K562 (cell line): ENCODE measurements around the gene FBXO46. TPM values are rescaled to one million over a fixed set of nuclear protein-coding genes. Genes with fewer than 3 reads are reported as not detected.
A peak's percentile ranks its signal among the peaks of the same experiment; 100 is the strongest.

Experiments
- ARHGAP35 ChIP-seq: fragments of 450-650 bp; IDR thresholded peaks from 2 replicates; pipeline ENCODE4 v1.6.1; 2018; ENCODE audit not compliant: partially characterized antibody
- EP300 ChIP-seq: IDR thresholded peaks from 2 replicates; pipeline ENCODE4 v1.6.1; 2012; ENCODE audit warnings: low read length, improper control_type of control experiment
- ERF ChIP-seq: fragments of 450-650 bp; formaldehyde crosslinking; IDR thresholded peaks from 2 replicates; pipeline ENCODE4 v1.4.0; 2020; ENCODE audit warnings: mild to moderate bottlenecking, mixed read lengths
- ETS2 ChIP-seq: IDR thresholded peaks from 2 replicates; pipeline ENCODE4 v1.6.1; 2016; ENCODE audit warnings: borderline replicate concordance, missing genetic modification characterization, mild to moderate bottlenecking, moderate library complexity, missing compliant biosample characterization; ENCODE audit not compliant: poor library complexity, severe bottlenecking
- EWSR1 ChIP-seq: fragments of 450-650 bp; IDR thresholded peaks from 2 replicates; pipeline ENCODE4 v1.6.1; 2018; ENCODE audit warnings: borderline replicate concordance, mild to moderate bottlenecking, low read depth, moderate library complexity; ENCODE audit not compliant: partially characterized antibody
- FOXP4 ChIP-seq: sonication (generic); formaldehyde crosslinking; IDR thresholded peaks from 2 replicates; pipeline ENCODE4 v1.8.0; 2022; ENCODE audit warnings: mild to moderate bottlenecking, missing genetic modification reagents, borderline replicate concordance
- HEY1 ChIP-seq: fragments of 250-450 bp; sonication (Bioruptor Pico); IDR thresholded peaks from 2 replicates; pipeline ENCODE4 v1.5.0; 2020; ENCODE audit warnings: mild to moderate bottlenecking, moderate library complexity, borderline replicate concordance
- HLTF ChIP-seq: fragments of 450-650 bp; IDR thresholded peaks from 2 replicates; pipeline ENCODE4 v1.6.1; 2016
- KLF13 ChIP-seq: fragments of 450-650 bp; IDR thresholded peaks from 2 replicates; pipeline ENCODE4 v1.6.1; 2016; ENCODE audit warnings: missing genetic modification characterization, low read depth, mild to moderate bottlenecking, missing compliant biosample characterization, moderate library complexity, borderline replicate concordance
- RBM17 ChIP-seq: fragments of 200-400 bp; formaldehyde crosslinking; IDR thresholded peaks from 2 replicates; pipeline ENCODE4 v1.6.1; 2017; ENCODE audit warnings: low read depth, mild to moderate bottlenecking, low read length, borderline replicate concordance
- SMARCB1 ChIP-seq: IDR thresholded peaks from 2 replicates; pipeline ENCODE4 v1.6.1; 2011; ENCODE audit warnings: improper control_type of control experiment, low read depth; ENCODE audit not compliant: insufficient read length
- SRSF3 ChIP-seq: fragments of 200-400 bp; formaldehyde crosslinking; IDR thresholded peaks from 2 replicates; pipeline ENCODE4 v1.6.1; 2016; ENCODE audit warnings: mild to moderate bottlenecking, low read length, moderate library complexity; ENCODE audit not compliant: insufficient read depth
- THRAP3 ChIP-seq: fragments of 450-650 bp; IDR thresholded peaks from 2 replicates; pipeline ENCODE4 v1.6.1; 2016; ENCODE audit warnings: mild to moderate bottlenecking, inconsistent platforms, borderline replicate concordance
- UBTF ChIP-seq, 2 experiments: IDR thresholded peaks; 2 replicates each; pipeline ENCODE4 v1.6.1; 2012; ENCODE audit warnings: improper control_type of control experiment in 2 of 2, low read depth in 2 of 2, low read length in 2 of 2, borderline replicate concordance in 1 of 2
- ZBTB43 ChIP-seq: sonication (generic); formaldehyde crosslinking; IDR thresholded peaks from 2 replicates; pipeline ENCODE4 v1.8.0; 2023; ENCODE audit warnings: mild to moderate bottlenecking, missing genetic modification reagents
- ZKSCAN1 ChIP-seq: fragments of 150-350 bp; IDR thresholded peaks from 2 replicates; pipeline ENCODE4 v1.6.1; 2016; ENCODE audit warnings: low read depth, low read length
- ZNF12 ChIP-seq: sonication (generic); formaldehyde crosslinking; IDR thresholded peaks from 2 replicates; pipeline ENCODE4 v1.4.0; 2020; ENCODE audit warnings: mild to moderate bottlenecking, missing genetic modification reagents
- ZNF232 ChIP-seq: sonication (generic); formaldehyde crosslinking; IDR thresholded peaks from 2 replicates; pipeline ENCODE4 v1.8.0; 2022; ENCODE audit warnings: mild to moderate bottlenecking, missing genetic modification reagents
- ZNF347 ChIP-seq: fragments of 450-650 bp; formaldehyde crosslinking; IDR thresholded peaks from 2 replicates; pipeline ENCODE4 v1.4.0; 2020; ENCODE audit warnings: low read depth, mild to moderate bottlenecking, moderate library complexity
- ZNF589 ChIP-seq: fragments of 200-800 bp; sonication (Bioruptor generic); IDR thresholded peaks from 2 replicates; pipeline ENCODE4 v1.6.1; 2016; ENCODE audit warnings: low read depth, missing genetic modification characterization, missing compliant biosample characterization
- ZNF778 ChIP-seq: fragments of 450-650 bp; formaldehyde crosslinking; IDR thresholded peaks from 2 replicates; pipeline ENCODE4 v1.4.0; 2020; ENCODE audit warnings: mild to moderate bottlenecking, moderate library complexity
- ZNF79 ChIP-seq: fragments of 250-450 bp; sonication (Bioruptor Pico); IDR thresholded peaks from 2 replicates; pipeline ENCODE4 v1.4.0; 2020; ENCODE audit warnings: low read depth, mild to moderate bottlenecking, moderate library complexity
- polyA plus RNA-seq, 8 experiments: library from polyadenylated mRNA; depleted of rRNA in 4 of 8; stranded (reverse) in 5 of 8; unstranded in 3 of 8; fragments of >200 nt; fragmentation: Nextera tagmentation in 2 of 8; fragmentation: Illumina TruSeq in 1 of 8; extraction: Ambion mirVana in 2 of 8; extraction: Trizol in 1 of 8; gene quantifications; 2 replicates each; pipeline versions ENCODE4 v1.2.1 to v1.2.3, GENCODE V29; 2011 to 2014; ENCODE audit warnings: inconsistent platforms in 1 of 8, missing spikeins in 1 of 8
- total RNA-seq, 7 experiments: library from RNA; depleted of rRNA in 6 of 7; stranded (reverse); fragments of >200 nt in 6 of 7; fragmentation: Illumina TruSeq in 2 of 7; extraction: Trizol in 2 of 7; gene quantifications; 2 replicates each; pipeline versions ENCODE4 v1.2.1 to v1.2.3, GENCODE V29; 2011 to 2021; ENCODE audit warnings: low replicate concordance in 1 of 7

Gene FBXO46
- total and polyA plus RNA-seq, 9 of the 15 experiments (the other 6 are each of a cell fraction or from before 2014, with no cell fraction given): 1.5 to 36.1 (median 7.3) TPM

GRCh38 chr19:45779231-45780145 is 48.8 kb upstream of the FBXO46 start (continued):
- TF ChIP-seq HLTF (peak; percentile 82; the same call in 1 of the 2 replicates), EWSR1 (no peak), FOXP4 (CRISPR knock-in tag) (no peak), ZNF79 (no peak), EP300 (no peak), UBTF (IDR thresholded peaks at IDR 0.05; ENCODE audit: borderline replicate concordance in 1 of 2, low read depth in 2 of 2, low read length in 2 of 2) (0 out of 4 replicates have a peak, but pooled peaks of 1 of the 2 experiments have one; percentile 27), SMARCB1 (no peak), ZNF589 (CRISPR knock-in tag) (no peak), RBM17 (no peak), KLF13 (tag) (no peak), ZNF232 (CRISPR knock-in tag) (no peak), ARHGAP35 (no peak), HEY1 (no peak), SRSF3 (no peak), ZKSCAN1 (no peak), ZNF347 (CRISPR knock-in tag) (no peak), ETS2 (tag) (no peak), ERF (CRISPR knock-in tag) (peak; percentile 62; the same call in 1 of the 2 replicates), ZBTB43 (CRISPR knock-in tag) (no peak), THRAP3 (no peak), ZNF778 (CRISPR knock-in tag) (no peak), ZNF12 (CRISPR knock-in tag) (no peak)
